ES-I3 (cell line): ENCODE data around the gene MYH6.
"Not testable (repeated sequence)": the region's sequence is repeated elsewhere in the genome, so short reads cannot be mapped to it uniquely, and the experiment has no call there.

ENCODE experiments used
- H3K36me3 ChIP-seq: 2 replicates; pipeline ENCODE4 v1.6.1; 2013; ENCODE audit warnings: mild to moderate bottlenecking, low read length, control low read depth, moderate library complexity; ENCODE audit not compliant: insufficient read depth
- H3K4me1 ChIP-seq: 2 replicates; pipeline ENCODE4 v1.6.1; 2013; ENCODE audit warnings: mild to moderate bottlenecking, control low read depth, low read length; ENCODE audit not compliant: insufficient read depth
- H3K9ac ChIP-seq: 2 replicates; pipeline ENCODE4 v1.6.1; 2013; ENCODE audit warnings: low read depth, mild to moderate bottlenecking, low read length, moderate library complexity
- H3K9me3 ChIP-seq: 2 replicates; pipeline ENCODE4 v1.6.1; 2013; ENCODE audit warnings: mild to moderate bottlenecking, low read length, moderate library complexity; ENCODE audit not compliant: control insufficient read depth, insufficient read depth

MYH6 gene

GRCh38 chr14:23430016-23430722, 22.1 kb upstream of the MYH6 start:
- Histone ChIP-seq H3K9me3 (no peaks in the 10 kb centered on the region), H3K4me1 (no peaks in the 10 kb centered on the region), H3K36me3 (no peaks in the 10 kb centered on the region), H3K9ac (no peak overlapping the region)

GRCh38 chr14:23428686-23429495, 20.8 kb upstream of the MYH6 start:
- H3K9ac ChIP-seq: no peak overlapping the region
- H3K9me3 ChIP-seq: no peaks in the 10 kb centered on the region
- no peaks in the 10 kb centered on the region for H3K4me1 ChIP-seq
- no peaks in the 10 kb centered on the region for H3K36me3 ChIP-seq

DNA sequence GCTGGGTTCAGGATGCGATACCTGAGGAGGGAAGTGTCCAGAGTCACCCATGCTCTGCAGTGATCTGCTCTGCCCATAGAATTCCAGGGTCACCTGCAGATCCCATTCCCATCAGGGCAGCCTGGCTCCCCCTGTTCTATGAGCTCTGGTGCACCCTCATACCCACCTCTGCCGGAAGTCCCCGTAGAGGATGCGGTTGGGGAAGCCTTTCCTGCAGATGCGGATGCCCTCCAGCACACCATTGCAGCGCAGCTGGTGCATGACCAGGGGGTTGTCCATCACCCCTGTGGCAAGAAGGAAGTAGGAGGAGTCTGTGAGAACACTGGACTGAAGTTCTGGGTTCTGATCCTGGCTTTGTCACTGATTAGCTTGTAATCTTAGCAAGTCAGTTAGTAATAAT, 17.7 kb upstream of the MYH6 start:
- not testable (repeated sequence) for H3K9me3 ChIP-seq, H3K4me1 ChIP-seq, H3K36me3 ChIP-seq, H3K9ac ChIP-seq

DNA sequence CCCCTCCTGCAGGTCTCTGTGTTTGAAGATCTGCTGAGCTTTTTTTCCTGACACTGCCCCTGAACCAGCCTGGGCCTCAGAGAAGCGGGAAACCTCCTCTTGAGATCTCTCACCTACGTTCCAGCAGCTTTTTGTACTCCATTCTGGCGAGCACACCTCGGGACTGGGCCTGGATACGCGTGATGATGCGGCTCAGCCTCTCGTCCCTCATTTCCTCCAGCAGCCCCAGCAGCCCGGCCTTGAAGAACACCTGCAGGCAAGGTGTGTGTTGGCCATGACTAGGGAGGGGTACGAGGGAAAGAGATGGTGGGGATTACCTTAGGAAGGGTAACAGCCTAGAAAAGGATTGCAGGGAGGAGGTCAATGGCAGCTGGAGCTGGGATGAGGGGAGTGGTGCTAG, 17.1 kb upstream of the MYH6 start:
- no peak overlapping the region for H3K9ac ChIP-seq
- H3K36me3 ChIP-seq: no peaks in the 10 kb centered on the region
- H3K9me3 ChIP-seq: no peaks in the 10 kb centered on the region
- H3K4me1 ChIP-seq: no peaks in the 10 kb centered on the region

DNA sequence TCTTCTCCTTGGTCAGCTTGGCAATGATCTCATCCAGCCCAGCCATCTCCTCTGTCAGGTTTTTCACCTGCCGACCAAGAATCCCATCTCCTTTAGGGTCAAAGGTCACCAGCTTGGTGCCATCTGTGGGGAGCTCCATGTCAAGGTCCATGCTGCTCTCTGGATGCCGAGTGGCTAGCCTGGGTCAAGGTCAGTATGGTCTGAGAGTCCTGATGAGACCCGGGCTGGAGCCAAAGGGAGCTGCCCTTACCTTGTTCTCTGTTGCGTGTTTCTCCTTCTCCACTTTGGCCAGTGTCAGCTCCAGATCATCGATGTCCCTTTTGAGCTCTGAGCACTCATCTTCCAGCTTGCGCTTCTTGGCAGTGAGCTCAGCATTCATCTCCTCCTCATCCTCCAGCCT, 15.6 kb upstream of the MYH6 start:
- Histone ChIP-seq H3K36me3 (no peaks in the 10 kb centered on the region), H3K4me1 (no peaks in the 10 kb centered on the region), H3K9me3 (no peaks in the 10 kb centered on the region)

GRCh38 chr14:23421594-23421993, 13.5 kb upstream of the MYH6 start:
- H3K36me3 ChIP-seq: no peaks in the 10 kb centered on the region
- H3K4me1 ChIP-seq: no peaks in the 10 kb centered on the region
- no peak overlapping the region for H3K9ac ChIP-seq
- H3K9me3 ChIP-seq: no peaks in the 10 kb centered on the region

More for the DNA sequence above, 15.6 kb upstream of the MYH6 start:
- no peak overlapping the region for H3K9ac ChIP-seq

DNA sequence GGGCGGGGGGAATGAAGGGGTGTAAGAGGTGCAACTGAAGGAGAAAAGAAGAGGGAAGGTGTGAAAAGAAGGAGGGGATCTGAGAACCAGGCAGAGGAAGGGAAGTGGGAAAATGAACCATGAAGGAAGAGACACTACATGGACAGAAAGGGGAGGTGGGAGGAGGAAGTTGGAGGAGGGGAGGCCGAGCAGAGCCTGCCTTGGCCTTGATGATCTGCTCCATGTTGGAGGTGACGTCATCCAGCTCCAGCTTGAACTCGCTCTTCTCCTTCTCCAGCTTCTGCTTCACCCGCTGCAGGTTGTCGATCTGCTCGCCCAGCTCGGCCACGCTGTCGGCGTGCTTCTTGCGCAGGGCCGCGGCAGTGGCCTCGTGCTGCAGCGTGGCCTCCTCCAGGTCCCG, 11.6 kb upstream of the MYH6 start:
- not testable (repeated sequence) for H3K4me1 ChIP-seq, H3K9ac ChIP-seq, H3K9me3 ChIP-seq, H3K36me3 ChIP-seq

- no peak overlapping the region for H3K9ac ChIP-seq
- no peaks in the 10 kb centered on the region for H3K36me3 ChIP-seq
- H3K9me3 ChIP-seq: no peaks in the 10 kb centered on the region
- H3K4me1 ChIP-seq: no peaks in the 10 kb centered on the region
These were observed 9.9 kb upstream of the MYH6 start for GRCh38 chr14:23418021-23418420.

GRCh38 chr14:23417269-23417668, 9.2 kb upstream of the MYH6 start:
- H3K36me3 ChIP-seq, H3K4me1 ChIP-seq, H3K9ac ChIP-seq, H3K9me3 ChIP-seq: not testable (repeated sequence)

GRCh38 chr14:23416801-23417200, 8.7 kb upstream of the MYH6 start:
- H3K9me3 ChIP-seq: no peaks in the 10 kb centered on the region
- H3K9ac ChIP-seq: no peak overlapping the region
- H3K4me1 ChIP-seq: no peaks in the 10 kb centered on the region
- no peaks in the 10 kb centered on the region for H3K36me3 ChIP-seq

DNA sequence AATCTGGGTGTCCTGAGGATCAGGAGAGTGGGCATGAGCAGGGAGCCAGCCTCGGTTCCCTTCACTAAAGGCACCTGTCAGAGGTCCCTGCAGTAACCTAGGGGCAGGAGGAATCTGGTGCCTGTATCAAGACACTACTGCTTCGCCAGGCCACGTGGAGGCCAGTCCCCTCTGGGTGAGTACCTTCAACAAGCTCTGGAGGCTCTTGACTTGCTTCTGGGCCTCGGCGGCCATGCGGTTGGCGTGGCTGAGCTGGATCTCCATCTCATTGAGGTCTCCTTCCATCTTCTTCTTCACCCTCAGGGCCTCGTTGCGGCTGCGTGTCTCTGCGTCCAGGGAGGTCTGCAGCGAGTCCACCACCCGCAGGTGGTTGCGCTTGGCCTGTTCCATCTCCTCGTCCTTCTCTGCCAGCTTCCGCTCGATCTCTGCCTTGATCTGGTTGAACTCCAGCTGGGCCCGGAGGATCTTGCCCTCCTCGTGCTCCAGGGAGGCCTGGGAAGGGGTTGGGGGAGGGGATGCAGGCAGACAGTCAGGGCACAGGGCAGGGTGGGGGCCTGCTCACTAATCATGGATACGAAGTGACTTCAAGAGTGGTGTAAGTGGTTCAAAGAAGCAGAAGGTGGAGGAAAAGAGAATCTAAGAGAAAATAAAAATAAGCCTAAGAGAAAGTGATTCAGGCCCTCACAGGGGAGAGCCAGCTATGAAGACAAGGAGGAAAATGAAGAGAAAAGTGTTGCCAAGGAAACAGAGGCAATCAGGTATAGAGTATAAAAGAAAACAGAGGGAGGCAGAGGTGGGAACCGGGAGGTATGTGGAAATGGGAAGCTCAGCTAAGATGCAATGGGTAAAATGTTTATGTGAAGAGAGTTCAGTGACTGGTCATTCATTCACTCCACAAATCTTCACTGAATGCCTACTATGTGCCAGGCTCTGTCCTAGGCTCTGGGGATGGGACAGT, 8.0 kb upstream of the MYH6 start:
- H3K9ac ChIP-seq: no peak overlapping the region
- no peaks in the 10 kb centered on the region for H3K4me1 ChIP-seq
- H3K9me3 ChIP-seq: no peaks in the 10 kb centered on the region
- H3K36me3 ChIP-seq: no peaks in the 10 kb centered on the region

GRCh38 chr14:23414906-23415820, 7.1 kb upstream of the MYH6 start:
- H3K36me3 ChIP-seq: no peaks in the 10 kb centered on the region
- no peak overlapping the region for H3K9ac ChIP-seq
- H3K4me1 ChIP-seq: no peaks in the 10 kb centered on the region
- no peaks in the 10 kb centered on the region for H3K9me3 ChIP-seq

DNA sequence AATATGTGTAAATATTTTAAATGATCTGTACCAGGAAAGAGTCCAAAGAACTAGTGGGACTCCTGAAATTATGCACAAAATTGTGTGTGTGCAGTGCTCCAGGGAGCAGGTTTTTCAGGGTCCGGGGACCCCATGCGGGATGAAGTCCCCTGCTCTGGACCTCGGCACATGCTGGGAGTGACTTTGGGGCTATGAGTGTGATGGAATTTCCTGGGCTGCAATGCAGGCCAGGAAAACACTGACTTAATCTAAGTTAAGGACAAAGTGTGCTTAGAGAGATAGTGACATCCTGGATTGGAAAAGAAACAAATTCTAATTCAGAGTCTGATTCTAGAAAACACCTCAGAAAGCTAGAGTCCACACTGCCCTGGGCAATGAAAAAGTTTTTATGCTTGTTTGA, 6.2 kb upstream of the MYH6 start:
- Histone ChIP-seq H3K4me1 (no peaks in the 10 kb centered on the region), H3K9ac (no peak overlapping the region), H3K9me3 (no peaks in the 10 kb centered on the region), H3K36me3 (no peaks in the 10 kb centered on the region)

DNA sequence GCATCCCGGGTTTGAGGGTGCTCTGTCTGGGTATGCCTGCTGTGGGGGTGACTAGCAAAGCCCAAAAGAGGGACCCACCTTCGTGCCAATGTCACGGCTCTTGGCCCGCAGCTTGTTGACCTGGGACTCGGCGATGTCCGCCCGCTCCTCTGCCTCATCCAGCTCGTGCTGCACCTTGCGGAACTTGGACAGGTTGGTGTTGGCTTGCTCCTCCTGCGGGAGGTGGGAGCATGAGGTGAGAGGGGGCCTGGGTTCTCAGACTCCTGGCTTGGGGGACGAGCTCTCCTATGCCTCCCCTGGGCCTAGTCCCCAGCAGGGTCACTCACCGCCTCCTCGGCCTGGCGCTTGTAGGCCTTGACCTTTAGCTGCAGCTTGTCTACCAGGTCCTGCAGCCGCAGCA, 5.6 kb upstream of the MYH6 start:
- no peak overlapping the region for H3K9ac ChIP-seq
- H3K9me3 ChIP-seq: no peaks in the 10 kb centered on the region
- no peaks in the 10 kb centered on the region for H3K4me1 ChIP-seq
- H3K36me3 ChIP-seq: no peaks in the 10 kb centered on the region
